Endothelial cell of umbilical vein (primary cell): ENCODE data around the gene DYNAP.

ENCODE experiments used
- POLR2A ChIP-seq: IDR thresholded peaks from 2 replicates; pipeline ENCODE4 v1.6.1; 2012; ENCODE audit warnings: low read depth, mild to moderate bottlenecking, control low read depth, low read length
- TF ChIP-seq, protein P1 (sequence below), 2 donors: IDR thresholded peaks; 1 replicate in 1 of 2; 2 replicates in 1 of 2; pipeline ENCODE4 v1.5.1; 2011; ENCODE audit warnings: low read length in 2 of 2, mild to moderate bottlenecking in 2 of 2, moderate library complexity in 2 of 2, control low read depth in 1 of 2, inconsistent platforms in 1 of 2, low read depth in 1 of 2; ENCODE audit not compliant: insufficient read depth in 1 of 2; ENCODE audit errors: extremely low read depth in 1 of 2

GRCh38 chr18:54626779-54627178 is 35.7 kb downstream of the DYNAP start:
- TF ChIP-seq POLR2A, result no peak
- TF ChIP-seq, protein P1, sequence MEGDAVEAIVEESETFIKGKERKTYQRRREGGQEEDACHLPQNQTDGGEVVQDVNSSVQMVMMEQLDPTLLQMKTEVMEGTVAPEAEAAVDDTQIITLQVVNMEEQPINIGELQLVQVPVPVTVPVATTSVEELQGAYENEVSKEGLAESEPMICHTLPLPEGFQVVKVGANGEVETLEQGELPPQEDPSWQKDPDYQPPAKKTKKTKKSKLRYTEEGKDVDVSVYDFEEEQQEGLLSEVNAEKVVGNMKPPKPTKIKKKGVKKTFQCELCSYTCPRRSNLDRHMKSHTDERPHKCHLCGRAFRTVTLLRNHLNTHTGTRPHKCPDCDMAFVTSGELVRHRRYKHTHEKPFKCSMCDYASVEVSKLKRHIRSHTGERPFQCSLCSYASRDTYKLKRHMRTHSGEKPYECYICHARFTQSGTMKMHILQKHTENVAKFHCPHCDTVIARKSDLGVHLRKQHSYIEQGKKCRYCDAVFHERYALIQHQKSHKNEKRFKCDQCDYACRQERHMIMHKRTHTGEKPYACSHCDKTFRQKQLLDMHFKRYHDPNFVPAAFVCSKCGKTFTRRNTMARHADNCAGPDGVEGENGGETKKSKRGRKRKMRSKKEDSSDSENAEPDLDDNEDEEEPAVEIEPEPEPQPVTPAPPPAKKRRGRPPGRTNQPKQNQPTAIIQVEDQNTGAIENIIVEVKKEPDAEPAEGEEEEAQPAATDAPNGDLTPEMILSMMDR (IDR thresholded peaks at IDR 0.05; ENCODE audit: extremely low read depth in 1 of 2, insufficient read depth in 1 of 2, low read depth in 1 of 2, low read length in 2 of 2), result no peak
